K562 (cell line): ENCODE results near the gene TCEAL1. TPM values are rescaled to one million over a fixed set of nuclear protein-coding genes. Genes with fewer than 3 reads are reported as not detected.

Source experiments
- polyA plus RNA-seq, 8 experiments: library from polyadenylated mRNA; depleted of rRNA in 4 of 8; stranded (reverse) in 5 of 8; unstranded in 3 of 8; fragments of >200 nt; fragmentation: Nextera tagmentation in 2 of 8; fragmentation: Illumina TruSeq in 1 of 8; extraction: Ambion mirVana in 2 of 8; extraction: Trizol in 1 of 8; gene quantifications; 2 replicates each; pipeline versions ENCODE4 v1.2.1 to v1.2.3, GENCODE V29; 2011 to 2014; ENCODE audit warnings: inconsistent platforms in 1 of 8, missing spikeins in 1 of 8
- total RNA-seq, 7 experiments: library from RNA; depleted of rRNA in 6 of 7; stranded (reverse); fragments of >200 nt in 6 of 7; fragmentation: Illumina TruSeq in 2 of 7; extraction: Trizol in 2 of 7; gene quantifications; 2 replicates each; pipeline versions ENCODE4 v1.2.1 to v1.2.3, GENCODE V29; 2011 to 2021; ENCODE audit warnings: low replicate concordance in 1 of 7
- TF ChIP-seq, protein P1 (sequence below): fragments of 450-650 bp; IDR thresholded peaks from 2 replicates; pipeline ENCODE4 v1.6.1; 2016; ENCODE audit warnings: mild to moderate bottlenecking, moderate library complexity
- TF ChIP-seq, protein P2 (sequence below): fragments of 200-800 bp; sonication (Bioruptor generic); IDR thresholded peaks from 2 replicates; pipeline ENCODE4 v1.6.1; 2017; ENCODE audit warnings: missing genetic modification characterization, missing compliant biosample characterization

TCEAL1 gene
- total and polyA plus RNA-seq, 9 of the 15 experiments (the other 6 are each of a cell fraction or from before 2014, with no cell fraction given), result 2.1 to 5.3 (median 4.0) TPM

DNA sequence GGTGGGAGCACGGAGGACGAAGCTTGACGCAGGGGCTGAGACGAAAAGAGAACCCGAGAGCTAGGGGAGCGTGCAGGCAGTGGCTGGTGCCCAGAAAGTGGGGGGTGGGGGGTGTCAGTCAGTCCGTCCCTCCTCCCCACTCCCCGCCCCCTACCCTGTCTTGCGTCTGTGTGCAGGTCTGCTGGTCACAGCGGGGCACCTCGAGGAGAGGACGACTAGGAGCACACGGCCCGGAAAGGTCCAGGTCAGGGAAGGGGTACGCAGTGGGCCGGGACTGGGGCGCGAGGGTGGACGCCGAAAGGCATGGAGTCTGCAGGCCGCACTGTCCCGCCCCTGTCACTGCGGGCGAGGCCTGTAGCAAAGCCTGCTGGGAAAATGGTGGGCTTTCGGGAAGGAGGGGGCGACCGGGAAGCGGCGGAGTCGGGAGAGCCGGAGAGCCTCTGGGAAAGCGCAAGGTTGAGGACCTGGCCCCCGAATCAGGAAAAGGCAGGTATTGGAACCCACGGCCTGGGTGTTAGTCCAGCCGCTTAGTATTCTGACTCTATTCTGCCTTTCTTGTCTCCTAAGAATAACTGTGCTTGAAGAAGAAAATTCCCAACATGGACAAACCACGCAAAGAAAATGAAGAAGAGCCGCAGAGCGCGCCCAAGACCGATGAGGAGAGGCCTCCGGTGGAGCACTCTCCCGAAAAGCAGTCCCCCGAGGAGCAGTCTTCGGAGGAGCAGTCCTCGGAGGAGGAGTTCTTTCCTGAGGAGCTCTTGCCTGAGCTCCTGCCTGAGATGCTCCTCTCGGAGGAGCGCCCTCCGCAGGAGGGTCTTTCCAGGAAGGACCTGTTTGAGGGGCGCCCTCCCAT is 769 bp downstream of the TCEAL1 start (continued):
- TF ChIP-seq, protein P1, sequence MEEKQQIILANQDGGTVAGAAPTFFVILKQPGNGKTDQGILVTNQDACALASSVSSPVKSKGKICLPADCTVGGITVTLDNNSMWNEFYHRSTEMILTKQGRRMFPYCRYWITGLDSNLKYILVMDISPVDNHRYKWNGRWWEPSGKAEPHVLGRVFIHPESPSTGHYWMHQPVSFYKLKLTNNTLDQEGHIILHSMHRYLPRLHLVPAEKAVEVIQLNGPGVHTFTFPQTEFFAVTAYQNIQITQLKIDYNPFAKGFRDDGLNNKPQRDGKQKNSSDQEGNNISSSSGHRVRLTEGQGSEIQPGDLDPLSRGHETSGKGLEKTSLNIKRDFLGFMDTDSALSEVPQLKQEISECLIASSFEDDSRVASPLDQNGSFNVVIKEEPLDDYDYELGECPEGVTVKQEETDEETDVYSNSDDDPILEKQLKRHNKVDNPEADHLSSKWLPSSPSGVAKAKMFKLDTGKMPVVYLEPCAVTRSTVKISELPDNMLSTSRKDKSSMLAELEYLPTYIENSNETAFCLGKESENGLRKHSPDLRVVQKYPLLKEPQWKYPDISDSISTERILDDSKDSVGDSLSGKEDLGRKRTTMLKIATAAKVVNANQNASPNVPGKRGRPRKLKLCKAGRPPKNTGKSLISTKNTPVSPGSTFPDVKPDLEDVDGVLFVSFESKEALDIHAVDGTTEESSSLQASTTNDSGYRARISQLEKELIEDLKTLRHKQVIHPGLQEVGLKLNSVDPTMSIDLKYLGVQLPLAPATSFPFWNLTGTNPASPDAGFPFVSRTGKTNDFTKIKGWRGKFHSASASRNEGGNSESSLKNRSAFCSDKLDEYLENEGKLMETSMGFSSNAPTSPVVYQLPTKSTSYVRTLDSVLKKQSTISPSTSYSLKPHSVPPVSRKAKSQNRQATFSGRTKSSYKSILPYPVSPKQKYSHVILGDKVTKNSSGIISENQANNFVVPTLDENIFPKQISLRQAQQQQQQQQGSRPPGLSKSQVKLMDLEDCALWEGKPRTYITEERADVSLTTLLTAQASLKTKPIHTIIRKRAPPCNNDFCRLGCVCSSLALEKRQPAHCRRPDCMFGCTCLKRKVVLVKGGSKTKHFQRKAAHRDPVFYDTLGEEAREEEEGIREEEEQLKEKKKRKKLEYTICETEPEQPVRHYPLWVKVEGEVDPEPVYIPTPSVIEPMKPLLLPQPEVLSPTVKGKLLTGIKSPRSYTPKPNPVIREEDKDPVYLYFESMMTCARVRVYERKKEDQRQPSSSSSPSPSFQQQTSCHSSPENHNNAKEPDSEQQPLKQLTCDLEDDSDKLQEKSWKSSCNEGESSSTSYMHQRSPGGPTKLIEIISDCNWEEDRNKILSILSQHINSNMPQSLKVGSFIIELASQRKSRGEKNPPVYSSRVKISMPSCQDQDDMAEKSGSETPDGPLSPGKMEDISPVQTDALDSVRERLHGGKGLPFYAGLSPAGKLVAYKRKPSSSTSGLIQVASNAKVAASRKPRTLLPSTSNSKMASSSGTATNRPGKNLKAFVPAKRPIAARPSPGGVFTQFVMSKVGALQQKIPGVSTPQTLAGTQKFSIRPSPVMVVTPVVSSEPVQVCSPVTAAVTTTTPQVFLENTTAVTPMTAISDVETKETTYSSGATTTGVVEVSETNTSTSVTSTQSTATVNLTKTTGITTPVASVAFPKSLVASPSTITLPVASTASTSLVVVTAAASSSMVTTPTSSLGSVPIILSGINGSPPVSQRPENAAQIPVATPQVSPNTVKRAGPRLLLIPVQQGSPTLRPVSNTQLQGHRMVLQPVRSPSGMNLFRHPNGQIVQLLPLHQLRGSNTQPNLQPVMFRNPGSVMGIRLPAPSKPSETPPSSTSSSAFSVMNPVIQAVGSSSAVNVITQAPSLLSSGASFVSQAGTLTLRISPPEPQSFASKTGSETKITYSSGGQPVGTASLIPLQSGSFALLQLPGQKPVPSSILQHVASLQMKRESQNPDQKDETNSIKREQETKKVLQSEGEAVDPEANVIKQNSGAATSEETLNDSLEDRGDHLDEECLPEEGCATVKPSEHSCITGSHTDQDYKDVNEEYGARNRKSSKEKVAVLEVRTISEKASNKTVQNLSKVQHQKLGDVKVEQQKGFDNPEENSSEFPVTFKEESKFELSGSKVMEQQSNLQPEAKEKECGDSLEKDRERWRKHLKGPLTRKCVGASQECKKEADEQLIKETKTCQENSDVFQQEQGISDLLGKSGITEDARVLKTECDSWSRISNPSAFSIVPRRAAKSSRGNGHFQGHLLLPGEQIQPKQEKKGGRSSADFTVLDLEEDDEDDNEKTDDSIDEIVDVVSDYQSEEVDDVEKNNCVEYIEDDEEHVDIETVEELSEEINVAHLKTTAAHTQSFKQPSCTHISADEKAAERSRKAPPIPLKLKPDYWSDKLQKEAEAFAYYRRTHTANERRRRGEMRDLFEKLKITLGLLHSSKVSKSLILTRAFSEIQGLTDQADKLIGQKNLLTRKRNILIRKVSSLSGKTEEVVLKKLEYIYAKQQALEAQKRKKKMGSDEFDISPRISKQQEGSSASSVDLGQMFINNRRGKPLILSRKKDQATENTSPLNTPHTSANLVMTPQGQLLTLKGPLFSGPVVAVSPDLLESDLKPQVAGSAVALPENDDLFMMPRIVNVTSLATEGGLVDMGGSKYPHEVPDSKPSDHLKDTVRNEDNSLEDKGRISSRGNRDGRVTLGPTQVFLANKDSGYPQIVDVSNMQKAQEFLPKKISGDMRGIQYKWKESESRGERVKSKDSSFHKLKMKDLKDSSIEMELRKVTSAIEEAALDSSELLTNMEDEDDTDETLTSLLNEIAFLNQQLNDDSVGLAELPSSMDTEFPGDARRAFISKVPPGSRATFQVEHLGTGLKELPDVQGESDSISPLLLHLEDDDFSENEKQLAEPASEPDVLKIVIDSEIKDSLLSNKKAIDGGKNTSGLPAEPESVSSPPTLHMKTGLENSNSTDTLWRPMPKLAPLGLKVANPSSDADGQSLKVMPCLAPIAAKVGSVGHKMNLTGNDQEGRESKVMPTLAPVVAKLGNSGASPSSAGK, result peak; percentile 24; the same call in 1 of the 2 replicates
- TF ChIP-seq, protein P2, sequence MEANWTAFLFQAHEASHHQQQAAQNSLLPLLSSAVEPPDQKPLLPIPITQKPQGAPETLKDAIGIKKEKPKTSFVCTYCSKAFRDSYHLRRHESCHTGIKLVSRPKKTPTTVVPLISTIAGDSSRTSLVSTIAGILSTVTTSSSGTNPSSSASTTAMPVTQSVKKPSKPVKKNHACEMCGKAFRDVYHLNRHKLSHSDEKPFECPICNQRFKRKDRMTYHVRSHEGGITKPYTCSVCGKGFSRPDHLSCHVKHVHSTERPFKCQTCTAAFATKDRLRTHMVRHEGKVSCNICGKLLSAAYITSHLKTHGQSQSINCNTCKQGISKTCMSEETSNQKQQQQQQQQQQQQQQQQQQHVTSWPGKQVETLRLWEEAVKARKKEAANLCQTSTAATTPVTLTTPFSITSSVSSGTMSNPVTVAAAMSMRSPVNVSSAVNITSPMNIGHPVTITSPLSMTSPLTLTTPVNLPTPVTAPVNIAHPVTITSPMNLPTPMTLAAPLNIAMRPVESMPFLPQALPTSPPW, result peak; percentile 49; the same call in 1 of the 2 replicates
